GM12801 (cell line): Measurements from ENCODE around the gene DOCK3.

Experiments
- TF ChIP-seq, protein P1 (sequence below): IDR thresholded peaks from one replicate; pipeline ENCODE4 v1.5.1; 2011; ENCODE audit warnings: control low read depth; ENCODE audit not compliant: insufficient read length; ENCODE audit errors: extremely low read depth

The DOCK3 gene

DNA sequence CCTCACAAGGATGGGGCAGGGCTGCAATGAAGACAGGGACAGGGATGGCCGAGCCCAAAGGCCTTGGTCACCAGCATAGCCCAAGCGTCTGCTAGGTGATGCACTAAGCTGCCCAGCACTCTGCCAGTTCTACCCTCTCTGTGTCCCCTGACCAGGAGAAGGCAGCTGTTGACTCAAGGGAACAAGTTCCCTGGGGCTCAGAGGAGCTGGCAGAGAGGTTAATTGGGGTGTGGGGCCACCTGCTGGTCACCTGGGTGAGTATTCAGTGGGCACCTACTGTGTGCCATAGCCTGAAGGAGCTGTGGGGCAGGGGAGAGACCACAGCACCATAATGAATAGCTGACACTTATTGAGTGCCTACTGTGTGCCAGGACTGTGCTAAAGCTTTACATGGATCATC lies 22.0 kb upstream of the DOCK3 start:
- TF ChIP-seq, protein P1, sequence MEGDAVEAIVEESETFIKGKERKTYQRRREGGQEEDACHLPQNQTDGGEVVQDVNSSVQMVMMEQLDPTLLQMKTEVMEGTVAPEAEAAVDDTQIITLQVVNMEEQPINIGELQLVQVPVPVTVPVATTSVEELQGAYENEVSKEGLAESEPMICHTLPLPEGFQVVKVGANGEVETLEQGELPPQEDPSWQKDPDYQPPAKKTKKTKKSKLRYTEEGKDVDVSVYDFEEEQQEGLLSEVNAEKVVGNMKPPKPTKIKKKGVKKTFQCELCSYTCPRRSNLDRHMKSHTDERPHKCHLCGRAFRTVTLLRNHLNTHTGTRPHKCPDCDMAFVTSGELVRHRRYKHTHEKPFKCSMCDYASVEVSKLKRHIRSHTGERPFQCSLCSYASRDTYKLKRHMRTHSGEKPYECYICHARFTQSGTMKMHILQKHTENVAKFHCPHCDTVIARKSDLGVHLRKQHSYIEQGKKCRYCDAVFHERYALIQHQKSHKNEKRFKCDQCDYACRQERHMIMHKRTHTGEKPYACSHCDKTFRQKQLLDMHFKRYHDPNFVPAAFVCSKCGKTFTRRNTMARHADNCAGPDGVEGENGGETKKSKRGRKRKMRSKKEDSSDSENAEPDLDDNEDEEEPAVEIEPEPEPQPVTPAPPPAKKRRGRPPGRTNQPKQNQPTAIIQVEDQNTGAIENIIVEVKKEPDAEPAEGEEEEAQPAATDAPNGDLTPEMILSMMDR: no peak

DNA sequence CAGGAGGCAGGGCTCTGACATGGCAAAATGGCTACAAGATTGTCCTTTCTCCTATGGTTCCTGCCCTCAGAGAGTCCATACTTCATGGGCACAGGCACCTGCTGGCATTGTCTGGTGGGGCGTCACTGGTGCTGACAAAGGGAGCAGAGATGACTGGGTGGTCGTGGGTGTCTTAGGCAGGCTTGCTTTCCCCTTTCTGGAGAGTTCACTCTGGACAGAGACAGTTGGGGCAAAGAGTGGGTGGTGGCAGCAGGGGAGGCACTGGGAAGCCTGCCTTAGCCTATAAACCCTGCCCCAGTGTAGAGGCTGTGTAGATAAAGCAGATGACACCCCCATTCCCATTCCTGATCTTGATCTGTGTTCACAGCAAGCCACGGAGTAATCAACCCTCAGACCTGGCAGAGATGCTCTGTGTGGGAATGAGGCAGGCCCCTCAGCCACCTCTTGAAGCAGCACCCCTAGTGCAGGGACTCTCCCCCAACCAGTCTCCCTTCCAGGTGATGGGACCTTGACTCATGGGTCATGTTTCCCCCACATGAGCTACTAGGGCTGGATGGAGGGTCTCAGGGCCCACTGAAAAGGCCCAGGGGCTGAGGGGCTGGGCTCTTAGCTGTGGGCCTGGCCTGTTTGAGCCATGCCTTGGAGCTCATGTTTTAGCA lies 20.7 kb upstream of the DOCK3 start:
- TF ChIP-seq, protein P1: no peak

DNA sequence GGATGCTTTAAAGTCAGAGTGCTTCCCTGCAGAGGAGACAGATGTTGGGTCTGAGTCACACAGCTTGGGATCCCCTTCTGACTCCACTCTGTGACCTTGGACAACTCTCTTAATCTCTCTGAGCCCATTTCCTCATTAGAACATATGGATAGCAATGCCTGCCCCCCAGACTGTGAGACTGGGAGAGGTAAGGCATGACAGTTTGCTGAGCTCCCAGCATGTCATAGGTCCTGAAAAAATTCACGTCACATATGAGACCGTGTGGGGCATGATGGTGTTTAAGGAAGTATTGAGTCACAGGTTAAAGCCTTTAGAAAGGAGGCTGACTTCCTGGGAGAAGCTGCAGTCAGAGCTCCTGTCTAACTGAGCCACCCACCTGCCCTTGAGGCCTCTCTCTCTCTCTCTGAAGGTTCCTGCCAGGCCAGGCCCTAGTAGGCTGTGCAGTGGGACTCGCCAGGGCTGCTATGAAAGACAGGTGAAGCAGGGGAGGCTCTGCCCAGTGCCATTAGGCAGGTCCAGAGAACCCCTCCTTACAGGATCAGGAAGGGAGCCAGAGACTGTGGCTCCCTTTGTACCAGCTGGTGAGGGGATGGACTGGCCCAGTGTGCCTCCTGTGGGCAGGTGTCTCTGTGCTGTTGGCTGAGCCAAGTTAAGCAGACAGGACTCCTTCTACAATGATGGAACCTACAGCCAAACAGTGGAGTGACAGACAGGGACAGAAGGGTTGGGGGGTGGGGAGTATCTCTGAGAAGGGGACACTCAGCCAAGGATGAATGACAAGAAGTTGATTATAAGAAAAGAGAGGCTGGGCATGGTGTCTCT lies 19.5 kb upstream of the DOCK3 start:
- TF ChIP-seq, protein P1: no peak

DNA sequence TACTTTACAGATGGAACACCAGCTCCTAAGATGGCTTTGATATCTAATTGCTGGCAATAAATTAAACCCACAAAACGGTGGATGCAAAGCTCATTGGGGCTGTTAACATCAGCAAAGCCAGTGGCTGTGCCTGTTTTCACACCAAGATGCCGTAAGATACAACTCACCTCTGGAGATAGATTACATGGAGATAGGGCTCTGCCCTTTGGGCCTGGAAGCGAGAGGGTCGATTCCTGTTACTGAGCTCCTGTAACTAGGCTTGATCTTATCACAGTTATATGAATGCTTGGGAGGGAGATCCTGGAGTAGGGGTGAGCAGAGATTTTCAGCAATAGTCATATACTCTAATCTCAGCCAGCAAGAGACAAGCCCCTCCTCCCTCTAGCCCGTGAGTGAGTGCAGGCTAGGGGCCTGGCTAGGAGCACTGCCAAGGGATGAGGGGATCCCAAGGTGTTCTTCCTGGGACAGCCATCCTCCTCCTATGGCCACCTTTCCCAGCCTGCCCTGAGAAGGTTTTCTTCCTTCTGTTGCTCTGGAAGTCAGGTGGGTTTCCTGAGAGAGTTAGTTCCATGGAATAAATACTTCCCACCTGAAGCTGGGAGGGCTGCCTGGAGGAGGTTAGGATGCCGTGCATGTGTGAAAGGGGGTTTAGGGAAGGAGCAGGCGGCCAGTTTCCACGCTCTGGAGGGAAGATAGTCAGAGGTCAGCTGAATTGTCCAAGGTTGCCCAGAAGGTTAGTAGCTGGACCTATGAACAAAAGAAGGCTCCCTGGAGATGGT lies 18.1 kb upstream of the DOCK3 start:
- TF ChIP-seq, protein P1: no peak

DNA sequence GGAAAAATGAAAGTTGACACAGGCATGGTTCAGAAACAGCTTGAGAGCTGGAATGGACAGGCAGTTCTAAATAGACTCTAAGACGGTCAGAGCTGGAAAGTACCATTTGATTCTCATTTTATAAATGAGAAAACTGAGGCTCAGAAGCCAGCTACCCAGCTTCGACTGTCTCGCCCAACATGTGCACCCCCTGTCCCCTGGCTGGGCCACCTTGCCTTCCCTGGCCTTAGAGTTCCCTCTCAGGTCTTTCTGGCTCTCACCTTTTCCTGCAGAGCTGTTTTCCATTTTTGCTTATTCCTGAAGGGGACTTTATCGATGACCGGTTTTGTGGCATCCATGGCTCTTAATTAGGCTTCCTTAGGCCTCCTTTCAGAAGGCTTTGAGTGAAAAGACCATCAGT lies 17.3 kb upstream of the DOCK3 start:
- TF ChIP-seq, protein P1: no peak

DNA sequence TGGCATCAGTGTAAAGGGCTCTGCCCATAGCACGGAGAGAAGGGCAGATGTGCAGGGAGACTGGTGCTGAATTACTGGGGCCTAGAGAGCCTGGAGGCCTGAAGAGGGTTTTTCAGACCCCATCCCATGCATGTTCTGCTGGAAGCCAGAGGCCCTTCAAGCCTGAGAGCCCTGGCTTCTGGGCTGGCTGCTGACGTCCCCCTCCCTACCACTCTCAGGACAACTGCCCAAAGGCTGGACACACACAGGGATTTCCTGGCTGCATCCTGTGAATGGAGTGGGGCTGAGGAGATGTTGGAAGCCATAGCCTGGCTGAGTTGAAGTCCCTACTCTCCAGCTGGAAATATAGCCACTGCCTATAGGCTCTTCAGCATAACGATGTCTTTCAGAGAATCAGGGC lies 16.9 kb upstream of the DOCK3 start:
- TF ChIP-seq, protein P1: no peak

DNA sequence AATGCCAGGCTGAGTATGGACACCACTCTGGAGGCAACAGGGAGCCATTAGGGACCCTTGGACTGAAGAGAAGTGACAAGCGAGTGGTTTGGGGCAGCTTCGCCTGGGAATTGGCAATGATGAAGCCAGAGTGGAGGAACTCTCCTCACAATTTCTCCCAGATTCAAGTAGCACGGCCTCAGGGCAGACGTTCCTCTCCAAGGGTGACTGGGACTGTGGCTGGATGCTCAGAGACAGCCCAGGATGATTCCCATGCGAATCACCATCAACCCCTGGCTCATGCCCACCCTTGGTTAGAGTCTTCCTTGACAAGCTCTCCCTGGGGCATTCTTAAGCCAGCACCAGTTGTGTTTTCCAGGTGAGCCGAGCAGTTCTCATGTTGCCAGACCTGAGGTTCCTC lies 16.3 kb upstream of the DOCK3 start:
- TF ChIP-seq, protein P1: no peak
